ENCODE data around the gene PDE4DIP.
"Not testable (repeated sequence)": the region's sequence is repeated elsewhere in the genome, so short reads cannot be mapped to it uniquely, and the experiment has no call there.

The PDE4DIP gene

DNA sequence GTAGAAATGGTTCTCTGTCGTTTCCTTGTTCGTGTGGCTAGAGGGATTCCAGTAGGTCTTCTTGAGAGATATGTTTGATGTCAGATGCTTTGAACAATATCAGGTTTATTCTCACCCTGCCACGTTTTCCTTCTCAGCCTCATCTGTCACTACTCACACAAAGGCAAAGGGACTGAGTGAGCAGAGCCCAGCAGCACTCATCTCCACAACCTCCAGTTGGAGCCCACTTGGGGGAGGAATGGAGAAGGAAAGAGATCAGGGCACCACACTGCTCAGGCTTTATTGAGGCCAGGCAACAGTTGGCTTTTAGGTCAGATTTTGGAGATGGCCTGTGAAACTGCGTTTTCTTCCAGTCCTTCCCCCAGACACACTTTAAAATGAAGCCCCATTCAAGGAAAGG is 840 bp downstream of the PDE4DIP start:
- H3K4me3 ChIP-seq (ENCODE audit: low read depth, low read length); H2AFZ ChIP-seq (ENCODE audit: low read length, unreplicated experiment); H3K79me2 ChIP-seq (ENCODE audit: control insufficient read depth, insufficient read depth, low read length, unreplicated experiment); H3K27me3 ChIP-seq (ENCODE audit: insufficient read depth, low read length); H3K27ac ChIP-seq (ENCODE audit: low read depth, low read length); H3K36me3 ChIP-seq (ENCODE audit: insufficient read depth, low read length); H3K4me1 ChIP-seq (ENCODE audit: control insufficient read depth, insufficient read depth, low read length, unreplicated experiment): not testable (repeated sequence)

DNA sequence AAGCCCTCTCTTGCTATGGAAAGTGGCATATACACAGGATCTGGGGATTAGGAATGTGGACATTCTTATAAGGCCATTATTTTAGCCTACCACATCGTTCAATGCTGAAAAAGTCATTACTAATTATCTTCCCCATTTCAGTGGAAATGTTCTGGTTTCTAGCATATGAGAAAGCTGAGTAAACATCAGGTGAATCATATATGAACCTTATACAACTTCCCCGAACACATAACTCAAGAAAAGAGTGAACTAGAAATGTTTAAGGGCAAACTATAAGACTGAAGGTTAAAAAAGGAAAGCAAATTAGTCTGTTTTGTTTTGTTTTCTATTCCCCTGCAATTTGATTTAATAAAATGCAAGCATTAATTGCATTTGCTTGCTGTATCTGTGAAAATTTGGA is 6.1 kb downstream of the PDE4DIP start:
- not testable (repeated sequence) for H3K4me3 ChIP-seq (ENCODE audit: low read depth, low read length); H3K27ac ChIP-seq (ENCODE audit: low read depth, low read length); H3K27me3 ChIP-seq (ENCODE audit: insufficient read depth, low read length); H3K36me3 ChIP-seq (ENCODE audit: insufficient read depth, low read length); H2AFZ ChIP-seq (ENCODE audit: low read length, unreplicated experiment); H3K4me1 ChIP-seq (ENCODE audit: control insufficient read depth, insufficient read depth, low read length, unreplicated experiment); H3K79me2 ChIP-seq (ENCODE audit: control insufficient read depth, insufficient read depth, low read length, unreplicated experiment)

GRCh38 chr1:148850840-148851239 is 6.6 kb downstream of the PDE4DIP start:
- H3K79me2 ChIP-seq (ENCODE audit: control insufficient read depth, insufficient read depth, low read length, unreplicated experiment); H3K4me3 ChIP-seq (ENCODE audit: low read depth, low read length); H2AFZ ChIP-seq (ENCODE audit: low read length, unreplicated experiment); H3K4me1 ChIP-seq (ENCODE audit: control insufficient read depth, insufficient read depth, low read length, unreplicated experiment); H3K27me3 ChIP-seq (ENCODE audit: insufficient read depth, low read length); H3K27ac ChIP-seq (ENCODE audit: low read depth, low read length); H3K36me3 ChIP-seq (ENCODE audit: insufficient read depth, low read length): not testable (repeated sequence)

DNA sequence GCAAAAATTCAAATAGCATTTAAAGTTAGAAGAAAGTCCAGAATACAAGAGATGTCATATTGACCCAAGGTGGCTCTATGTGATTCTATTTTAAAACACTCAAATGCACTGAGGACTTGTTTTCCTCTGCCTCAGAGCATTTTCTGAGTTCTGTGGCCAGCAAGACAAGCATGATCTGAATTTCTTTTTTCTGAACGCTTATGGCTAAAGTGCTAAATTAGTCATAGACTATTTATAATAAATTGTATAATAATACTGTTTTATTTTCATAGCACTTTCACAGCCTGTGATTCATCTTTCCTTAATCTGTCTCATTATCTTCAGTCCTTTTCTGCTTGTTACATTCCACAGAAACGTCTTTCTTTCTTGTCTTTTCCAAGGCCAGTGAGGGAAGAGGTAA is 7.5 kb downstream of the PDE4DIP start:
- H2AFZ ChIP-seq (ENCODE audit: low read length, unreplicated experiment); H3K4me1 ChIP-seq (ENCODE audit: control insufficient read depth, insufficient read depth, low read length, unreplicated experiment); H3K4me3 ChIP-seq (ENCODE audit: low read depth, low read length); H3K79me2 ChIP-seq (ENCODE audit: control insufficient read depth, insufficient read depth, low read length, unreplicated experiment); H3K27ac ChIP-seq (ENCODE audit: low read depth, low read length); H3K27me3 ChIP-seq (ENCODE audit: insufficient read depth, low read length); H3K36me3 ChIP-seq (ENCODE audit: insufficient read depth, low read length): not testable (repeated sequence)

GRCh38 chr1:148853363-148853762 is 9.1 kb downstream of the PDE4DIP start:
- not testable (repeated sequence) for H3K4me1 ChIP-seq (ENCODE audit: control insufficient read depth, insufficient read depth, low read length, unreplicated experiment); H2AFZ ChIP-seq (ENCODE audit: low read length, unreplicated experiment); H3K36me3 ChIP-seq (ENCODE audit: insufficient read depth, low read length); H3K27ac ChIP-seq (ENCODE audit: low read depth, low read length); H3K4me3 ChIP-seq (ENCODE audit: low read depth, low read length); H3K79me2 ChIP-seq (ENCODE audit: control insufficient read depth, insufficient read depth, low read length, unreplicated experiment); H3K27me3 ChIP-seq (ENCODE audit: insufficient read depth, low read length)

- H3K27ac ChIP-seq (ENCODE audit: low read depth, low read length); H2AFZ ChIP-seq (ENCODE audit: low read length, unreplicated experiment); H3K36me3 ChIP-seq (ENCODE audit: insufficient read depth, low read length); H3K4me3 ChIP-seq (ENCODE audit: low read depth, low read length); H3K27me3 ChIP-seq (ENCODE audit: insufficient read depth, low read length); H3K79me2 ChIP-seq (ENCODE audit: control insufficient read depth, insufficient read depth, low read length, unreplicated experiment); H3K4me1 ChIP-seq (ENCODE audit: control insufficient read depth, insufficient read depth, low read length, unreplicated experiment): not testable (repeated sequence)
These were observed 9.8 kb downstream of the PDE4DIP start for GRCh38 chr1:148854063-148854462.

GRCh38 chr1:148855367-148855766 is 11.1 kb downstream of the PDE4DIP start:
- H3K36me3 ChIP-seq (ENCODE audit: insufficient read depth, low read length); H3K27me3 ChIP-seq (ENCODE audit: insufficient read depth, low read length); H2AFZ ChIP-seq (ENCODE audit: low read length, unreplicated experiment); H3K79me2 ChIP-seq (ENCODE audit: control insufficient read depth, insufficient read depth, low read length, unreplicated experiment); H3K4me1 ChIP-seq (ENCODE audit: control insufficient read depth, insufficient read depth, low read length, unreplicated experiment); H3K4me3 ChIP-seq (ENCODE audit: low read depth, low read length); H3K27ac ChIP-seq (ENCODE audit: low read depth, low read length): not testable (repeated sequence)

- not testable (repeated sequence) for H3K4me1 ChIP-seq (ENCODE audit: control insufficient read depth, insufficient read depth, low read length, unreplicated experiment); H3K36me3 ChIP-seq (ENCODE audit: insufficient read depth, low read length); H3K79me2 ChIP-seq (ENCODE audit: control insufficient read depth, insufficient read depth, low read length, unreplicated experiment); H3K27ac ChIP-seq (ENCODE audit: low read depth, low read length); H2AFZ ChIP-seq (ENCODE audit: low read length, unreplicated experiment); H3K27me3 ChIP-seq (ENCODE audit: insufficient read depth, low read length); H3K4me3 ChIP-seq (ENCODE audit: low read depth, low read length)
These were observed 15.8 kb downstream of the PDE4DIP start for GRCh38 chr1:148860049-148860448.

- H3K27me3 ChIP-seq (ENCODE audit: insufficient read depth, low read length); H2AFZ ChIP-seq (ENCODE audit: low read length, unreplicated experiment); H3K27ac ChIP-seq (ENCODE audit: low read depth, low read length); H3K79me2 ChIP-seq (ENCODE audit: control insufficient read depth, insufficient read depth, low read length, unreplicated experiment); H3K36me3 ChIP-seq (ENCODE audit: insufficient read depth, low read length); H3K4me3 ChIP-seq (ENCODE audit: low read depth, low read length); H3K4me1 ChIP-seq (ENCODE audit: control insufficient read depth, insufficient read depth, low read length, unreplicated experiment): not testable (repeated sequence)
These were observed 16.5 kb downstream of the PDE4DIP start for GRCh38 chr1:148860579-148861259.

GRCh38 chr1:148862590-148862989 is 18.4 kb downstream of the PDE4DIP start:
- H3K36me3 ChIP-seq (ENCODE audit: insufficient read depth, low read length); H3K4me3 ChIP-seq (ENCODE audit: low read depth, low read length); H3K4me1 ChIP-seq (ENCODE audit: control insufficient read depth, insufficient read depth, low read length, unreplicated experiment); H3K27ac ChIP-seq (ENCODE audit: low read depth, low read length); H2AFZ ChIP-seq (ENCODE audit: low read length, unreplicated experiment); H3K27me3 ChIP-seq (ENCODE audit: insufficient read depth, low read length); H3K79me2 ChIP-seq (ENCODE audit: control insufficient read depth, insufficient read depth, low read length, unreplicated experiment): not testable (repeated sequence)

DNA sequence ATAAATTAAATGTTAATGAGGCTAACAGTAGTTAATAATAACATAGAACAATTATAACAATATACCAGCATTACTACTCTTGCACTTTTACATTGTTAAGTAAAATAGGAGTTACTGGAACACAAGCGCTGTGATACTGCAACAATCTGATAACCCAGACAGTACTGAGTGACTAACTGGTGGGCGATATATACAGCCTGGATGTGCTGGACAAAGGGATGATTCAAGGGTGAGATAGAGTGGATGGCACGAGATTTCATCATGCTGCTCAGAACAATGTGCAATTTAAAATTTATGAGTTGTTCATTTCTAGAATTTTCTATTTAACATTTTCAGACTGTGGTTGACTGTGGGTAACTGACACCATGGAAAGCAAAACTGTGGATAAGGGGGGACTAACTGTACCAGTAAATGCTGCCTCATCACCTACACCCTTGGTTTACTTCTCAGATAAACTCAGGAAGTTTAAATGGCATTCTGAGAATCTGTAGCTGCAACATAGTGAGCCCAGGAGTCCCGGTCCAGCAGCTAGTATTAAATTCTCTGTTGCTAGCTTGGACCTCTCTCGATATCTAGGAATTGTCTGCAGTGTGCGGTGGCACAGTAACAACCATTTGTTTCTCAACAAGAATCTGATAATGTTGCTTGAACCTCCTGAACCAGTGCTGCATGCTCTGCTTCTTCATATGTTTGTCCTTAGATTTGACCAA is 24.9 kb downstream of the PDE4DIP start:
- not testable (repeated sequence) for H3K79me2 ChIP-seq (ENCODE audit: control insufficient read depth, insufficient read depth, low read length, unreplicated experiment); H3K27me3 ChIP-seq (ENCODE audit: insufficient read depth, low read length); H3K36me3 ChIP-seq (ENCODE audit: insufficient read depth, low read length); H3K4me3 ChIP-seq (ENCODE audit: low read depth, low read length); H3K27ac ChIP-seq (ENCODE audit: low read depth, low read length); H2AFZ ChIP-seq (ENCODE audit: low read length, unreplicated experiment); H3K4me1 ChIP-seq (ENCODE audit: control insufficient read depth, insufficient read depth, low read length, unreplicated experiment)

All from ACC112 (cell line).